GM19025 (cell line): ENCODE data around the gene TMEM89.

Experiments used
- ATAC-seq: cut with Tn5 transposase; IDR thresholded peaks from one replicate; pipeline ENCODE4 v1.9.1; 2021; ENCODE audit warnings: mild to moderate bottlenecking, low read depth, moderate library complexity; ENCODE audit not compliant: unreplicated experiment

The TMEM89 gene

DNA sequence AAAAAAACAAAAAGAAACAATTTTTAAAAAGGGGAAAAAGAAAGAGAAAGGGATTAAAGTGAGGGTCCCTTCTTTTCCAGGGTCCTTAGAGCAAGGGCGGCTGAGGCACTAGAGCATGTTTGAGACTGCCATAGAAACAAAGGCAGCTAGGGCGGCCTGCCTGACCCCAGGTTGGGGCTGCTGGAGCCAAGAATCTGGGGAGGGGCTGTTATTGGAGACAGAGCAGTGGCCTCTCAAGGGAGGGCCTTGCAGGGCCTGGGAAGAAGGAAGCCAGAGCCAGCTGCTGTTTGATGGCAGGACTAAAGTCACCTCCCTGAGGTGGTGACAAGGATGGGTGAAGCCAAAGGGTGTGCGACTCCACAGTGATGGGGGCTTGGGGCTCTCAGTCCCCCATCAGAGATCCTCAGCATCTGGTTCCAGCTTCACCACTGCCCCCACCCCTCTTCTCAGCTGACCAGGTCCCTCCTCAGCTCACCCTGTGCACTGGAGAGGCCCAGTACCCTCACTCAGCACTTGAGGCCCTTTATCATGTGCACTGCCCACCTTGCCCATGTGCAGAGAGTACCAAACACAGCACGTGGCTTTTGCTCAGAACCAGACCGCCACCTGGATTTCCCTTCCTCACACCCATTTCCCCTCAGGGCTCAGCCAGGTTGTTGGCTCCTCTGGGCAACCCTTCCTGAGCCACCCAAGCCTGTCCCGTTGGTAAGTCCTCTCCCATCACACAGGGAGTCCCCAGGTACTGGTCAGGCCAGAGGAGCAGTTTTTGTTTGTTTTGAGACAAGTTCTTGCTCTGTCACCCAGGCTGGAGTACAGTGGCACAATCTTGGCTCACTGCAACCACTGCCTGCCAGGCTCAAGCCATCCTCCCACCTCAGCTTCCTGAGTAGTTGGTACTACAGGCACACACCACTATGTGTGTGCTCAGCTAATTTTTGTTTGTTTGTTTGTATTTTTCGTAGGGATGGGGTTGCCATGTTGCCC is 1.7 kb downstream of the TMEM89 start:
- no peak for ATAC-seq

DNA sequence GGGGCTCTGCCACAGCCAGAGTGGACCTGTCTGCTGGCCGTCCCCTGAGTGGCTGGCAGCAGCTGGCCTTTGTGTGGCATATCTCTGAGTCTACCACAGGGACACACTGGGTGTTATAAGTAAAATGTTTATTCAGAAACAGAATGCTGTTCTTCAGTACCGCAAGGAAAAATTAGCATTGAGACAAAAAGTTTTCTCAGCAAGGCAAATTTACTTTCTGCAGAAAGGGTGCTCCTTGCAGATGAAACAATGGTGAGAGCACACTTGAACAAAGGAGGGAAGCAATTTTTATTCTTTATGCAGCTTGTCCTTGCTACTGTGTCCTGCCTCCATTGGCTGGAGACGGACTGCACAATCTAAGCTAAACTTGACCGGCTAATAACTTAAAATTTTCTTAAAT is 4.0 kb downstream of the TMEM89 start:
- ATAC-seq: no peak

DNA sequence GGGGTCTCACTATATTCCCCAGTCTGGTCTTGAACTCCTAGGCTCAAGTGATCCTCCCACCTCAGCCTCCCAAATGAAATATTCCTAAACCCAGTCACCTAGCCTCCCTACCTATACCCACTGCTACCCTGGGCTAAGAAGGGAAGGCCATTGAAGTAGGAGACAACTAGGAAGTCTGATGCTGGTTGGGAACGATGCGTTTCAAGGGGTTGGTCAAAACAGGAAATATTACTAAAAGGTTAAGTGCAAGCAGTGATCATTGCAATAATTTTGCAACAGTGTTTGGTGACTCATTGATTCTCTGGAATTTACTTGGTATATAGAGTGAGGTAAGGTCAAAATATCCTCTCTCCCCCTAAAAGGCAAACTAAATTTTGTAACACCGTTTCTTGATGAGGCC is 7.5 kb downstream of the TMEM89 start:
- ATAC-seq: no peak

DNA sequence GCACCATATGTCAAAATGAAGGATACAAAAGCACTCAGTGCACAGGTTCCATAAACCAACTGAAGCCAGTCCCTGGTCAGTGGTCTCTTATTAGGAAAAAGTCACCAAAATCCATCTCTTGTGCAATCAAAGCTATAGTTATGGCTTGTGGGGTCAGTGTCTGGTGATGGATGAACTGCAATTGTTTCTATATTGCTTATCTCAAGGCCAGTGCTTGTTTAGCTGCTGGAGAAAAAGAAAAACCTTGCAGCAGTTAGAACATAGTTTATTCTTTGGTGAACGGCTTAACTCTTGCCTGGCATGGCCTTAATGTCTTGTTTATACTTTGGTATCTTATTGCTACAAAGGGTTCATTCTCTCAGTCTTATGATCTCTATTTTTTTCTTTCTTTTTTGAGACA is 9.3 kb downstream of the TMEM89 start:
- no peak for ATAC-seq

DNA sequence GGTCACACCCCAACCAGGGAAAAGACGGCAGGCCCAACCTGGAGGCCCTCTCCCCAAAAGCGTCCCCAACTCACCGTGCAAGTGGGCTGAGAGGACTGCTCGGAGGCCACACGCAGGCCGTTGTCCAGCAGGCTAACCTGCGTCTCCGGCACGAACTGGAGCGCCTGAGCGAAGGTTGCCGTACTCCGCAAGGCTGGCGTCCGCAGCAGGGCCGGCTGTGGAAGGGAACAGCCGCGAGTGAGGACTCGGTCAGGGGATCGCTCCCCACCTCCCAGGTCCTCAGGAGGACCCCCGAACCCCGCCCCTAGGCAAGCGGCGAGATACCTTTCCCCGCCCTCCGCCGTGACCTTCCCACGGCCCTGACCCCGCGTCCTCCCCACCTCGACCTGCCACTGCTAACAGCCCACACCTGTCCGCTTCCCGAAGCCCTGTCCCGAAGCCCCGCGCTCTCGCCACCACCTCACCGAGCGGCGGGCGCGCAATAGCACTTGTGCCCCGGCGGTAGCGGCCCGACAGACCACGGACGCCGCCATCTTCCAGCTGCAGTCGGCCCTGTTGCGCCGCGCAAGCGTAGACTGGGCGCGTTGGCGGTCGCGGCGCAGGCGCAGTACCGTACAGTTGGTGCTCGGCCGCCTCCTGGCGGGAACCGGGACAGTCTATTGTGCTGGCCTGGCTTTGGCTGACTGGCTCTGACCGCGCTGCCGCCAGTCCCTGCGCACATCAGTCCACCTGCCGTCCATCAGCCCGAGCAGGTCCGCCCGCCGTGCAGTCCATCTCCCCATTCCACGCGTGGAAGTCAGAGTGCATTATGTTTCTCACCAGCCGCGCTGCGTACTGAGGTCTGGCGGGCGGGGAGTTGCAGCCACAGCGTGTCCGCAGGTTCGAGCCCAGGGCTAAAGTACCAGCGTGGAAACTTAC is 12.2 kb downstream of the TMEM89 start, which contains the start of gene UQCRC1:
Gene UQCRC1 (minus strand): TSS at position 559 of the 918 bp plus-strand sequence. CDS start 26 bp downstream, at position 533.
- ATAC-seq: peak; percentile 95

DNA sequence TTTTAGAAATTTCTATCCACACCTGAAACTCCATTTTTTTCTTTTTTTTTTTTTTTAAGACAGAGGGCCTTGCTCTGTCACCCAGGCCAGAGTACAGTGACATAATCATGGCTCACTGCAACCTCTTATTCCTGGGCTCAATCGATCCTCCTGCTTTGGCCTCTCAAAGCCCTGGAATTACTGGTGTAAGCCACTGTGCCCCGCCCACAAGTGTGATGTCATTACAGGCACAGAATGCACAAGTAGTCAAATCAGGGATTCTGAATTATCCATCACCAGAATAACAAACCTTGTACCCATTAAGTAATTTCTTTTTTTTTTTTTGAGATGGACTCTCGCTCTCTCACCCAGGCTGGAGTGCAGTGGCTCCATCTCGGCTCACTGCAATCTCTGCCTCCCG is 14.1 kb downstream of the TMEM89 start:
- ATAC-seq: no peak

DNA sequence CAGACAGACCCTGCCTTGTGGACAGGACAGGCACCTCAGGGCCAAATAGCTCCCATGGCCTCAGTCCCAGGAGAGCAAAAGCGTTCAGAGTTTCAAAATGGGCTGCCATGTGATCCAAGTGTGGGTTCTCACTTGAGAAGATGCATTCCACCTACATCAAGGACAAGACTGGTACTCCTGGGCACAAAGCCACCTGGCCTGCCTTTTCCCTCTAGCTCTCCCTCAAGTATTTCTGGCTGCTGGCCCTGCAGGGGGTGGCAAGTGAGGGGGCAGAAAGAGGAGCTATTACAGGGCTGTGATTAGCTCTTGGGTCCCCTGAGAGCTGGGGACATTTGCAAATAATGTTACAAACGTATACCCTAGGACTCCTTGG is 20.0 kb downstream of the TMEM89 start:
- no peak for ATAC-seq

DNA sequence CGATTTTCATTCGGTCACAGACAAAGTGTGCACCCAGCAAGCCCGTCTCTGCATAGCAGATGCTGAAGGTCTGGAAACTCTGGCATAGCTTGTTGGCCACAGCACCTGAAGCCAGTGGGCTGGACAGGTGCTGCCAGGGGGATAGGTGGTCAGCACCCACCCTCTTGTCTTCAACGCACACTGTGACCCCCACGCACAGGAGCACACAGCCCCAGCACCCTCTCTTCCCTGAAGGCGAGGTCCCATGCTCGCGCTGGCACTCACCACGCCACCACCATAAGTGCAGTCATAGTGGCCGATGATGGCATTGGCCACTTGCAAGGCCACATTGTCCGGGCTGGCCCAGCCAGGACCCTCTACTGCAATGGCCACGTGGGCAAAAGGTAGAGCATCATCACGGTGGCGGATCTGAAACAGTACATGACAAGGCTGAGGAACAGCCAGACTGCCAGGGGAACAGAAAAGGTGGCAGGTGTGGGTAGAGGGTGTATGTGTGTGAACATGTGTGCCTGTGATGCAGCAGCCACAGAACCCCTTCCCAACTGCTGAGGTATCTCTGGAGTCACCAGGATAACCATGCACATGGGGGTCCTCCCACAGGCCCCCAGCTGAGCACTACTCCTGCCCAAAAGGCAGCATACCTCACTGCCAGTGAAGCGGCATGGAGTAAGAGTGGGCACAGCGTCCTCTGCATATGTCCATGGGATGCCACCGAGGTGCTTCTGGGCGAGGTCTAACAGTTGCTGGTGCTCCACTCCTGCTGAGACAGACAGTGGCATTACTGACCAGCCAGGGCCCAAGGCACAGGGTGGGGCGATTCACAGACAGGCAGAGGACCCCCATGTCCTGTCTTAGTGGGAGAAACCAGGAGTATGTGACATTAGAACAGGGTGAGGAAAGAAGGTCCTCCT is 20.6 kb downstream of the TMEM89 start:
- no peak for ATAC-seq

DNA sequence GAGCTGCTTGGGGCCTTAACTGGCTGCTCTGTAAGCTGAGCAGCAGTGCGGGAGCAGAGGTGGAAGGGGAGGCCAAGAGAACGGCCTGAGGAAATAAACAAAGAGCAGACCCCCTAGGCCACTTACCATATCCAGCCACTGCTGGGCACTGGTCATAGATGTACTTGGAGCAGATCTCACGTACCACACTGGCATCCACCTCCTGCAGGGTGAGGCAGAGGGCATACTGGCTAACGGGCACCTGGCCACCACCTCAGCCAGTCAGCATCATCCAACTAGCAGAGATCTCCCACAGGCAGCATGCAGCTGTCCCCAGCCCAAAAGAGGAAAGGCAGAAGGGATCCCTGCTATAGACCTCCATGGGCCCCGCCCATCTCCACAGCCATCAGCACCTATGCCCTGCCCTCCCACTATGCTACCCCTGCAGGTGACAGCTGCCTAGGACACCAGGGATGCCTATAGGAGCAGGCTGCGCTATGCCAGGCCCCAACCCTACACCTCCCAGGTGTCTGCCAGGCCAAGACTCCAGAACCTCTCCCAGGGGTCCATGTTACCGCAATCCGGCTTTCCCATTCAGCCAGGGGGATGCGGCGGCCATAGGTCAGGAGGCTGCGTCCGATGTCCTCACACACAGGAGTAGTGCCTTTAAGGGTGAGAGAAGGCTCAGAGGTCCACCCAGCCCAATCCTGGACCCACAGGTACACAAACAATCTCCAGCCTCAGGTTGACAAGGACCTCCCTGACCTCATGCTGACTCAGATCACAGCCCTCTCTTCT is 21.9 kb downstream of the TMEM89 start:
- ATAC-seq: no peak

DNA sequence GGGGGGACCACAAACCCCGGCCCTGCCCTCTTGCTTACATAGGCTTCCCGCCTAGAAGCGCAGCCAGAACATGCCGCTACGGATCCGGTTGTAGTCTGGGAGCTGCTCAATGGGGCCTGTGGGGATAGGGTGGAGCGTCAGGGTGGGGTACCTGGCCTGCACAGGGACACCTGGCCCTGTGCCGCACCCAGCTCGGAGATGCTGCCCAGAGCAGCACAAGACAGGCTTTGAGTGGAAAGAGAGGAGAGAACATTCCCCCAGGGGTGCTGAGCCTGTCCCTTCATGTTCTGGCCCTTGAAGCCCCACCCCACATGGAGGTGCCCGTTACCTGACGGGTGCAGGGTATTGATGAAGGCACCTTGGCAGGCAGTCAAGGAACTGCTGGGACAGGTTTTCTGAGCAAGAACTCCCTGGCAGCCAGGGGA is 22.5 kb downstream of the TMEM89 start:
- no peak for ATAC-seq

DNA sequence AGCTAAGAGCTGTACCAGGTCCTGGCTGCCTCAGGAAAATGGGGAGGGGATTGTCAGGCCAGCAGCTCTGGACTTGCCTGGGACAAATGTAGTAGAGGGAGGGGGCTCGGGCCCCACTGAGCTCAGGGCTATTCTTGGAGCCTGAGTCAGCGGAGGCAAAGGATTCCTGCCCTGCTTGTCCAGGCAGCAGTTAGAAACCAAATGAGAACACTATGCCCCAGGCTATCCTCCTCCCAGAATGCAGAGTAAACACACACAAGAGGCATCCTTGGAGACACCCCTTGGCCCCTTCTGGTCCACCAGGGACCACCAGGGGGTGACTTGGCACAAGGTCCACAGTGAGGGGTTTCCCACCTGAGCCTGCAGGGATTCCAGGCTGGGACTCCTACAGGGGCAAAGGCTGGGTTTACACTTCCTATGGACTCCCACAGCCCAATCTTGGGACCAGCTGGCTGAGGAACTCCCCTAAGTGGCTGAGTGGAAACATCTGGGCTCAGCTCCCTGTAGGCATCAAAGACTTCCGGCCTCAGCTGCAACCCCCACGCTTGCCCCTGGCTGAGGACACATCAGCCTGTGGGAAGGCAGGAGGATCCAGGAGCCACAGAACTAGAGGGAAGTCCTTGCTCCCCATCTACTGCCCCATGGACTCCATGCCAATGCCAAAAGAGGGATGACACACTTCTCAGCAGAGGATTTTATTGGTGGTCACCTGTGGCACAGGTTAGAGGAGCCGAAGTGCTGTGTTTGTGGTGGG is 23.1 kb downstream of the TMEM89 start:
- ATAC-seq: no peak

DNA sequence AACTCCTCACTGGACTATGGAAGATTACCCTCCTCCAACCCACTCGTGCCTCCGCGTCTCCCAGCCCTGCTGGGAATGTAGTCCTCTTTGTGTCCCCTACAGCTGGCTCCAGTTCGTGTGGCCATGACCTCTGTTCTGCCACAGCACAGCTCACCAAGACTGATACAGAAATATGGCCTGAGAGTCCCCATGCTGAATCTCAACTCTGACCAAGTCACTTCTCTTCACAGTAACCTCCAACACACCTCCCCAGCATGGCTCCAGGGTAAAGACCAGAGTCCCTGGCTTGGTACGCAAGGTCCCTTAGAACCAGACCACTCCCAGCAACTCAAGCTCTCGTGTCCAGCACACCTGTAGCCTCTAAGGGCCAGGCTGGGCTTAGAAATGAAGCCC is 24.2 kb downstream of the TMEM89 start:
- ATAC-seq: no peak

DNA sequence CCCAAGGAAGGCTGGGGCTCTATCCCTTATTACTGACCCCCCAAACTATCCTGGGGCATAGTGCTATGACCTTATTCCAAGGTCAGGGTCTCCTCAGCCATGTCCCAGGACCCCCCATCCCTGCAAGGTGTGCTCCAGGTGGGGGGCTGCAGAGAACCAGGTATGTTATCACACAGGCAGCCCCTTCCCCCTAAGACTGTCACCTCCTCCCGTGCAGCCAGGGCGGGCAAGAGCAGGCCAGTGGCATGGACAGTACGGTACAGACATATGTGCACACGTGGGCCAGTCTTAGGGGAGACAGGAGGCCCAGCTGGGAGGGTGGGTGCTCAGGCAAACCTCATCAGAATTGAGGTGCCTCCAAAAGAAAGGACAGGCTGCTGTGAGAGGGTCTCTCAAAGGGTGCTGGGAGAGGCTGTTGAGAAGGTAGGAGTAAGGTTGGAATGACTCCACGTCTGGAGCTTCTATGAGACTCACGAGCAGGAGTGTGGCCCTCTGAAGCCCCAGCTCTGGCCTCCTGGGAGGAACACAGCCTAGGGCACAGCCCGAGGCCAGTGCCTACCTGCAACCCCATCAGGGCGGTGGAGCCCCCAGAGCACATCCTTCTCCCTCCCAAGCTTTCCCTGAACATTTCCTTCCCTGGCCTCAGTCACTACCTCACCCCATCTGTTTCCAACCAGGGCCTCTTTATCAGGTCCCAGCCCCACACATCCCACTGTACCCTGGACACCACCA is 24.7 kb downstream of the TMEM89 start:
- ATAC-seq: no peak

DNA sequence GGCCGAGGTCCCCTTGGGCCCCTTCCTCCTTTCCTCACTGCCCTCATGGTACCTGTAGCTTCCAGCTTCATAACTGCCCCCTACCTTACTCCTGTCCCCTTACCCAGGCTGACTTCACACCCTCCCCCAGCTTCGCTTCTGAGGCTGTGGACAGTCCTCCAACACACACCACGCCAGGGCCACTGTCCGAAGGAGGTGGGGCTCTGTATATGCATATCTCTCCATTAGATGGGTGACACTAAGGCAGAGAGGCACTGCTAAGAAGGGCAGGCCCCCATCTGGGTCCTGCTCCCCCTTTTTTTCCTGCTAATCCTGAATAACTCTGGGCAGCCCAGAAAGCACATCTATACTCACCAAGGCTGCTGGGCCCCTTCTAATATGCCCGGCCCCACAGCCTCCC is 25.4 kb downstream of the TMEM89 start:
- ATAC-seq: no peak

DNA sequence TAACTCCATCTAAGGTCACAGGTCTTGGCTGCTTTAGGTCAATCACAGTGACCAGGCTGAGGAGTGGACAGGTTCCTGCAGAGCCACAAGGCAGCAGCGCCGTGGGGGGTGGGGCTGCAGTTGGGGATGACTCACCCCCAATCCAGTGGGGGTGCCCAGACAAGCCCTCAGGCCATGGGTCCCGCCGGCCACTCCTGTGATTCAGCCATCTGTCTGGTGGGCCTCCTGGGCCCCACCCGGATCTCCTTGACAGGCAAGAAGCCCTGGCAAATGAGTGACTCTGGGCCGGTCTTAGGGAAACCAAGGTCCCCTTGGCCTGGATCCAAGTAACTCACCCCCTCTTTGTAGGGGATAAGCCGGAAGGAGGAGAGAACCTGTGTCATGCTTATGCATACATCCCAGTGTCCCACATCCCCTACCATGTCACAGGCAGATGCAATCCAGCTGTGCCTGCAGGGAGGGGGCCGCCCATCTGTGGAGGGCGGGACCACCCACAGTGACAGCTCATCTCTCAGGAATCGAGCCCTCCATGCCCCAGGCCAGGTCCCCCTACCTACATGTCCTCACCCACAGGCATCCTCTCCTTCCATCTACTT is 25.9 kb downstream of the TMEM89 start:
- ATAC-seq: no peak

DNA sequence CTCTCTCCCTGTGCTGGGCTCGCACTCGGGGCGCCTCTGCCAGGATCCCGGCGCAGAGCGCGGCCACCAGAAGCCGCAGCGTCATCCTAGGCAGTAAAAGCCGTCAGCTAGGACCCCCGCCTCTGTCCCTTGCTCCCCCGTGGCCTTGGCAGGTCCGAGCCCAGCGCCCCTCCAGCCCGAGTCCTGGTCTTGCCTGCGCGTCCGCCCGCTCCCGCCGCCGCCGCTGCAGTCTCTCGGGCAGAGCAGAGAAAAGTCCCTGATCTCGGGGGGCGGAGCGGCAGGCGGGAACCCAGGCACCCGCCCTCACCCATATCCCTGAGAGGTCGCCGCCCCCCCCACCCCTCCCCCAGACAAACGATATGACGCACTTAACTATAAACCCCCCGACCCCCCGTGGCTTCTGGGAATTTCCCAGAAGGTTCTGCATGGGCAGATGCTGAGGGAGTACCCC is 26.5 kb downstream of the TMEM89 start, which contains the start of gene COL7A1:
Gene COL7A1 (minus strand): TSS at position 255 of the 451 bp plus-strand sequence. CDS start 170 bp downstream, at position 85.
- no peak for ATAC-seq

DNA sequence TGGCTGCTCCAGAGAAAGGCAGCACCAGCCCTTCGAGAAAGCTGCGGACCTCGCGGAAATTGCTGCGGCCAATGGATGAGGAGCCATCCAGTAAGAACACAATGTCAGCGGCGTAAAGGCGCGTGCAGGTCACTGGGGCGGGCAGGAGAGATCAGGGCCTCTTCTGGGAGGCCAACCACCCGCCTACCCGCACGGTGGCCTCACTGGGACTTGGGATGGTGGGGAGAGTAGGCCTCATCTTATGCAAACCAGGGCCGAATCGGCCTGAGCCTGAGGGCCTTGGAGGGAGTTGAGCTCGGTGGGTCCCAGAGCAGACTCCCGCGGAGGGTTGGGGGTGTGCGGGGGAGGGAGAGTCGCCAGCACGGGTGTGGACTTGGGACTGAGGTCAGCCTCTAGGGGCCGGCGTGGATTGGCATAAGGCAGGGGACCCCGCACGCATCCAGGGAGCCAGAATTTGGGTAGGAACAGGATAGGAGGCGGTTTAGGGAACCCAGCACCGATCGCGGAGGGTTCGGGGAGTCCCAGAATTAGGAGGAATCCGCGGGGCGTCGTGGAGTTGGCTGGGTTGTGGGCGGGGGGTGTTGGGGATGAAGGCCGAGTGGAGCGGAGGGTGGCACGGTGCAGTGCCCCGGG is 27.0 kb downstream of the TMEM89 start:
- ATAC-seq: no peak
